ENCODE results near the gene PRKAR1B.
"Not testable (repeated sequence)": the region's sequence is repeated elsewhere in the genome, so short reads cannot be mapped to it uniquely, and the experiment has no call there.

PRKAR1B gene

DNA sequence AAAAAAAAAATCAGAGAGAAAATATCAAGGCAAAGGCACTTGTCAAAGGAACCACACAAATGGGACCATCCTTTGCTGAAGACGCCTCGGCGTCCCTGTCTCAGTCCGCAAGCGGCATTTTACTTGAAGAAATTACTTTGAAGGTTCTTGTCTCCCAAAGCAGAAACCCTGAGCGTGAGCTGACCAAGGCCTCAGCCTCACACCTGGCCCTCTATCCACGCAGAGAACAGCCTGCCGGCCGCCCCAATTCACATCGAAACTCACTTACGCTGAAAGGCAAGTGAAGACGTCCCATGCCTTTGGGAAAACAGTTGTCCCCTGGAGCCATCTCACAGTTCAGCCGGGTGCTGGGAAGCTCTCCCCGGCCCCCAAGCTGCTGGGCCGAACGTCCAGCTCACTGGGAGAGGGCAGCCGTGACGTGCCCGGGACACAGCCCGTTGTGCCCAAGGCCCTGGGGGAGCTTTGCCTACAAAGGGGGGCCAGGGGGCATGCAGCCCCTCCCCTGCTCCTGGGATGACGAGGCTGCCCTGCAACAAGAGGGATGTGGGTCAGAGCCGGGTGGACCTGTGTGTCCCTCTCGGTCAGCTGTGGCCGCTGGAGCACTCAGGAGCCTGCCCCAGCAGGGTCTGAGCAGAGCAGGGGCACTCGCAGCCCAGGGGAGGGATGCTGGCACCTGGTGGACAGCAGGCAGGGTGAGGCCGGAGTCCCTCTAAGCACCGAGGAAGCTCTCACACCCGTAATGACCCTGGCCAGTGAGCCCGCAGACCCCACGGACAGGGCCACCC lies 157.8 kb downstream of the PRKAR1B start:
- no peak for DNase-seq

GRCh38 chr7:568031-568951 lies 158.8 kb downstream of the PRKAR1B start:
- no peak for DNase-seq

GRCh38 chr7:567305-567883 lies 159.7 kb downstream of the PRKAR1B start:
- DNase-seq: no peak

- DNase-seq: no peak
Measured at GRCh38 chr7:566100-566499, 161.0 kb downstream of the PRKAR1B start.

DNA sequence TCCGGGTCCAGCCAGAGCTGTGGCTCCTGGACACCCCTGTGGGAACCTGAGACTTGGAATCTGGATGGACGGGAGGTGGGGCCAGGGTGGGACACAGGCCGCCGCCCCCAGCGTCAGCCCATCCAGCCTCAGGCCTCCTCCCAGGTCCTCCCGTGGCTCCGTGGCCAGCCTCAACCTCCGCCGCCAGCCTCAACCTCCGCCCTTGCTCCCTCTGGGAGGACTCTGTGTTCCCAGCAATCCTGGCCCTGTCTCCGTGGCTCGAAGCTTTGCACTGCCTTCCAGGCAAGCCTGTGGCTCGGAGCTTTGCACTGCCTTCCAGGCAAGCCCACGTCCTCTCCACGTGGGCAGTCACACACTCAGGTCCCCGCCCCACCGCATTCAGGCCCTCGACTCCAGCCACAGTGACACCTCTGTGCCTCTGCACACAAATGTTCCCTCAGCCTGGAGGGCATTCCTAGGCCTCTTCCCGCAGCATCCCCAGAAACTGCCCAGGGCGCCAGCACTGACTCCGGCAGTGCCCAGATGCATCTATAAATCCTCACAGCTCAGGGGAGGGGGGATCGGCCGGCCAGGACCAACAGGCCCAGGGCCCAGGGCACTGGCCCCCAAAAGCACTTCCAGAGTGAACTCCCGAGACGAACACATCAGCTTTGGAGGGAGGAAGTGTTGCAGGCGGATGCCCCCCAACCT lies 162.8 kb downstream of the PRKAR1B start:
- no peak for DNase-seq

GRCh38 chr7:563629-564170 lies 163.4 kb downstream of the PRKAR1B start:
- DNase-seq: no peak

DNA sequence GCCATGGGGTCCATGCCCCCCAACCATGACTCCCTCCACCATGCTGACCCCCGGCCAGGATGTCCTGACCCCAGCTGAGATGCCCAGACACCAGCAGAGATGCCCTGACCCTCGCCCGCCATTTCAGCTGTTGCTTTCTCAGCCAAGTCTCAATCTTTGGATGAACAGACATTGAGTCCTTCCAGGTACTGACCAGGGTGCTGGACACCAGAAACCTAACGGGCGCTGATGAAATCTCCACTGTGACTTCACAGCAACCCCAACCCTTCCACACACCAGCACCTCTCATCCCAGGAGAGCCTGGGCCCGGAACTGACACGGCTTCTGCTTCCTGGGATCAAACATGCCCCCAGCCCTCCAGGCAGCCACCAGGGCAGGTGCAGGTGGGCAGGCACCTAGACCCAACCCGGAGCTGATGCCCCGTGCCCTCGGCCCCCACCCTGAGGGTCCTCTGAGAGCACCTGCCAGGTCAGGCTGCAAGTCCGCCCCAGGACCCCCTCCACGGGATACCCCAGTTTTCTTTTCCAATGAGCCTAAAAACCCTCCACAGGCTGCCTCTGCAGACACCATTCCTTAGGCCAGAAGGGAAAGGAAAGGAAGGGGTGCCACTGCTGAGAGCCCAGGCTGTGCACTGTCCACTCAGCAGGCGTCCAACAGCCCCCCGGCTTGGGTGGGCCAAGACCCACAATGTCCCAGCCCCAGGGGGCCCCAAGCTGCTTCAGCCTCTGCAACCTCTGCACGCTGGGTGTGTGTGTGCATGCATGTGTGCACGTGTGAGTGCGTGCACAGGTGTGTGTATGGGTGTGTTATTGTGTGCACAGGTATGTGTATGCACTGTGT lies 164.1 kb downstream of the PRKAR1B start:
- DNase-seq: no peak

- DNase-seq: no peak
Measured at GRCh38 chr7:562374-562675, 164.8 kb downstream of the PRKAR1B start.

DNA sequence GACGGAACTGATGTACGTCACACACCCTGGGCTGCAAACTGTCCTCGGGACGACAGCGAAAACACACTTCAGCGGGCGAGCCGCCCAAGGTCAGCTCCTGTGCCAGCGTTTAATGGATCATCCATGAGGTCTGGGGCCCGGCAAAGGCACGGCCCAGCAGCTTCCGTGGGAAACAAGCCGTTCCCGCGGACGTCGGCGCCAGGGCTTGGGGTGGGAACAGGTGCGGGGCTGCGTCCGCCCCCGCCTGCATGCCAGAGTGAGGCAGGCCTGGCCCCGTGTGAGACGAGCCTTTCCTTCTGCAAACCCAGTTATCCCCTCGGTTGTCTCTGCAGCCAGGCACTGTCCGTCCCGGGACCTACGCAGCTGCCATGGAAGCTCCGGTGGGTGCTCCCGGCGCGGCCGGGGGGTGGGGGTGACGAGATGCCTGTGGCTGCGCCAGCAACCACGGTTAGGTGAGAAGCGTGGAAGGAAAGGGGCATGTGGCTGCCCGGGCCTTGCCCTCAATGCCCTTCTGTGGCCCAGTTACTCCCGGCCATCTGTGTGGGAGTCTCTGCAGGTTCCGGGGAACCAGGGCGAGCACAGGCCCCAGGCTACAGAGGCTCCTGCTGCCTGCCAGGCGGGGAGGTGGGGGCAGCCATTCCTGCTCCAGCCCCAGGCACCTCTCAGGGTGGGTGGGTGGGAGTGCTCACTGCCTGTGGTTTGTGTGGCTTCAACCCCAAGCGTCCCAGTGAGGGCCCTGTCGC lies 165.3 kb downstream of the PRKAR1B start:
- no peak for DNase-seq

DNA sequence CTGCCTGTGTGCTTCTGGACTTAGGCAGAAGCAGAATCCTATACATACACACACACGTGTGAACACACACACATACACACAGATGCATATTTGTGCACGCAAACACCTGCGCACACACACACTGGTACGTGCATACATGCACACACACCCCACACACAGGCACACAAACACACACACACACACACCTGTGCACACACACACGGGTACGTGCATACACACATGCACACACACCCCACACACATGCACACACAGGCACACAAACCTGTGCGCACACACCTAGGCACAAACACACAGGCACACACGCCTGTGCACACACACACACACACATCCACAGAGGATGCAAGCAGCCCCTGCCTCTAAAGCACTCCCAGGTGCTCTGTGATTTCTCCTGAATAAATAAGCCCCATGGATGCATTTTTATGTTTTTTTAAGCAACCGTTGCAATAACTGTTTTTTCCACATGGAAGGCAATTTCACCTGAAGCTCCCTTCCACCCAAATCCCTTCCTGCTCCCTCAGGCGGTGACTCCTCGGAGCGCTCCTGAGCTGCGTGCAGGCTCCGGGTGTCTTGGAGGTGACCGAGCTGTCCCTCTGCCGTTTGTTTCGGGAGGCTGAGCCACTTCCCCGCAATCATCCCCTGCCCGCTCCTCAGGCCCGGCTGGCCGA lies 166.0 kb downstream of the PRKAR1B start:
- no peak for DNase-seq

GRCh38 chr7:559396-559705 lies 167.7 kb downstream of the PRKAR1B start:
- no peak for DNase-seq

DNA sequence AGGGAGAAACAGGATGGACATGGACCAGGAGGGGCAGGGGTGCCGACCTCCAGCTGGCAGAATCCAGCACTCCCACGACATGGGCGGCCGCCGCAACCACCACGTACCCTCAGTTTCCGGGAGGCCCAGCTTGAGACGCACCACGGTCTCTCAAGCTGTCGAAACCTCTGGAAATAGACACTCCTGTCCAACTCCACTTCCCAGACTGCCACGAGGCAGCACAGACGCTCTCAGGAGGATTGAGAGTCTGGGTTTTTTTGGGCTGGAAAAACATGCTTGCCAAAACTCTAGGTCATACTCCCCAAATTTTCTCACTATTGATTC lies 169.6 kb downstream of the PRKAR1B start:
- no peak for DNase-seq

- DNase-seq: no peak
Measured at GRCh38 chr7:556837-557557, 170.1 kb downstream of the PRKAR1B start.

GRCh38 chr7:556291-556826 lies 170.7 kb downstream of the PRKAR1B start:
- no peak for DNase-seq

DNA sequence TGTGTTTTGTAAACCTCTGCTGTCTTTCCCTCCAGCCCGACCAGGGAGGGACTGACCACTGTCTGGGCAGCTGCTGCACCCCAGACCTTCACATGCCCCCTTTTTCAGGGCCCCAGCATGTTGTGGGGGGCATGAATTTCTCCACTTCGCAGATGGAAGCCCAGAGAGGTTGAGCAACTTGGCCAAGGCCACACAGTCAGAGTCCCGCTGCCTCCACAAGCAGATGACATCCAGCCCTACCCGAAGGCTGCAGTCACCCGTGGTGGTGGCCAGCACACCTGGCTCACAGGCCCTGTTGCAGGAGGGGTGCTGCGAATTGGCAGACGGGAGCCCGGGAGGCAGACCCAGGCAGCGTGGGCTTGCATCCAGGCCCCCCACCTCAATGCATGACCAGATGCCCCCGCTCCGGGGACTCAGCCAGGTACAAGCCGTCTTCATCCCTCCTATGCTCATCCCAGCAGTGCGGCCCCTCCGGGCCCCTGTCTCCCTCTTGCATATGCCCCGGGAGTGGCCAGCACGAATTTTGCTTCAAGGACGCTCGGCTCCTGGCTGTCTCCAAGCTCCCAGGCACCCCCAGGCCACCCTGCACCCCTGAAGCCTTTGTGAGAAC lies 171.4 kb downstream of the PRKAR1B start:
- no peak for DNase-seq

- DNase-seq: no peak
Measured at GRCh38 chr7:553636-554111, 173.4 kb downstream of the PRKAR1B start.

DNA sequence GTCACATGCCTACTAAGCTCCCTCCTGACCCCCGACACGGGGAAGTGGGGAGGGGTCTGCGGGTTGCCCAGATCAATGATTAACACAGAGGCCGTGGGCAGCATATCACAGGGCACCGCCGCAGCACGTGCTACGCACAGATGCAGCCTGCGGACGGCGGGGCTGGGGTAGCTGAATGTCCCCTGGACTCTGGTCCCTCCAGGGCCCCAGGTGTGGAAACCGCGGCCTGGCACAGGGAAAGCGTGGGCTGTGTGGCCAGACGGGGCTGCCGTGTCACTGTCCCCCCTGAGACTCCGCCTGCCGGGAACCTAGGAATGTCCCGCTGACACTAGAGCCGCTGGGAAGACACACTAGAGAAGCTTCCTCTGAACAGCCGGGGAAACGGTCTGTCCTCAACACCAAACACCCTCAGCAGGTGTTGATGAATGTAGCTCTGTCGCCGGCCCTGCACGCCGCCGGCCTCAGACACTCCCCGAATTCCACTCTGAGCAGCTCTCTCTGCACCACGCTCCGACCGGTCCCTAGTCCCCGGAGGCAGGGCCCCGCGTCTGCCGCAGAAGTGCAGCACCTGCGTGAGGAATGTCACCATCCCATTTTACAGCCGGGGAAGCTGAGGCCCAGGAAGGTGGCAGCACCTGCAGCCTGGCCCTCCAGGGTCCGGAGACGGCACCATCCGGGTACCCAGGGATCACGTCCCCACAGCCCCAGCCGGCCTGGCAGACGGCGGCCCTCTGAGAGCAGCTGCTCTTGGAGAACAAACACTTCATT lies 174.0 kb downstream of the PRKAR1B start:
- no peak for DNase-seq

DNA sequence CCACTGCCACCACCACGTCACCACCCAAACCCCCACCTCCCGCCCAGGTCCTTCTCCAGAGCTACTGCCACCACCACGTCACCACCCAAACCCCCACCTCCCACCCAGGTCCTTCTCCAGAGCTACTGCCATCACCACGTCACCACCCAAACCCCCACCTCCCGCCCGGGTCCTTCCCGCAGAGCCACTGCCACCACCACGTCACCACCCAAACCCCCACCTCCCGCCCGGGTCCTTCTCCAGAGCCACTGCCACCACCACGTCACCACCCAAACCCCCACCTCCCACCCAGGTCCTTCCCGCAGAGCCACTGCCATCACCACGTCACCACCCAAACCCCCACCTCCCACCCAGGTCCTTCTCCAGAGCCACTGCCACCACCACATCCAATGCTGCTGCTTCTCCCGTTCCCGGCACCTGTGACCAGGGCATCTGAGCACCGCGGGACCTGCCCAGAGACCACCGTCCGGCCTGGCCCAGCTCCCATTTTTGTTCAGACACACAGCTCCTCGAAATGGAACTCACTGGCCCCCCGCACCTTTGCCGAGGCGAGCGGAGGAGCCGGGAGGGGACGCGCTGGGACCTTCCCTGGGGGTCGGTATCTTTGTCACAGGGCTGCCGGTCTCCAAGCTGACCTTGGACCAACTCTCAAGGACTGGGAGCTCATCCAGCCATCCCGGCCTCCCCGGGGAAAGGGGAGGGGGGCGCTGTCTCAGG lies 174.8 kb downstream of the PRKAR1B start:
- DNase-seq: not testable (repeated sequence)

Data from activated CD4-positive, CD25-positive, alpha-beta regulatory T cell treated with anti-CD3 and anti-CD28 coated beads, Interleukin-2, amount 50 U/mL, for 72 hours (primary cell).